Measurements from ENCODE around the gene ROR2.

The ROR2 gene

GRCh38 chr9:91718071-91718470, 232.0 kb downstream of the ROR2 start:
- TF ChIP-seq REST (IDR thresholded peaks at IDR 0.05; ENCODE audit: insufficient read depth in 1 of 2, low read depth in 2 of 2, low read length in 2 of 2) (no peak), TAF1 (IDR thresholded peaks at IDR 0.05; ENCODE audit: borderline replicate concordance, insufficient read depth, low read length) (no peak), FOXP2 (optimal IDR thresholded peaks at IDR 0.05; ENCODE audit: borderline replicate concordance, extremely low read depth, extremely low read length, insufficient read depth) (no peak), SIN3A (IDR thresholded peaks at IDR 0.05; ENCODE audit: borderline replicate concordance, insufficient read depth, low read length) (no peak), POLR2AphosphoS5 (IDR thresholded peaks at IDR 0.05; ENCODE audit: low read depth, low read length) (no peak)

- TF ChIP-seq SIN3A (IDR thresholded peaks at IDR 0.05; ENCODE audit: borderline replicate concordance, insufficient read depth, low read length), result no peak
Measured at GRCh38 chr9:91716815-91717214, 233.2 kb downstream of the ROR2 start.

GRCh38 chr9:91716239-91716638, 233.8 kb downstream of the ROR2 start:
- no peak for TF ChIP-seq REST (IDR thresholded peaks at IDR 0.05; ENCODE audit: insufficient read depth in 1 of 2, low read depth in 2 of 2, low read length in 2 of 2)
- no peak for TF ChIP-seq FOXP2 (optimal IDR thresholded peaks at IDR 0.05; ENCODE audit: borderline replicate concordance, extremely low read depth, extremely low read length, insufficient read depth)
- TF ChIP-seq POLR2AphosphoS5 (IDR thresholded peaks at IDR 0.05; ENCODE audit: low read depth, low read length), result no peak
- TF ChIP-seq TAF1 (IDR thresholded peaks at IDR 0.05; ENCODE audit: borderline replicate concordance, insufficient read depth, low read length), result no peak
- TF ChIP-seq SIN3A (IDR thresholded peaks at IDR 0.05; ENCODE audit: borderline replicate concordance, insufficient read depth, low read length), result no peak

- no peak for TF ChIP-seq POLR2AphosphoS5 (IDR thresholded peaks at IDR 0.05; ENCODE audit: low read depth, low read length)
- TF ChIP-seq SIN3A (IDR thresholded peaks at IDR 0.05; ENCODE audit: borderline replicate concordance, insufficient read depth, low read length), result no peak
- no peak for TF ChIP-seq TAF1 (IDR thresholded peaks at IDR 0.05; ENCODE audit: borderline replicate concordance, insufficient read depth, low read length)
- TF ChIP-seq FOXP2 (optimal IDR thresholded peaks at IDR 0.05; ENCODE audit: borderline replicate concordance, extremely low read depth, extremely low read length, insufficient read depth), result no peak
- TF ChIP-seq REST (IDR thresholded peaks at IDR 0.05; ENCODE audit: insufficient read depth in 1 of 2, low read depth in 2 of 2, low read length in 2 of 2), result no peak
Measured at GRCh38 chr9:91714874-91715615, 235.0 kb downstream of the ROR2 start.

- no peak for TF ChIP-seq FOXP2 (optimal IDR thresholded peaks at IDR 0.05; ENCODE audit: borderline replicate concordance, extremely low read depth, extremely low read length, insufficient read depth)
- TF ChIP-seq POLR2AphosphoS5 (IDR thresholded peaks at IDR 0.05; ENCODE audit: low read depth, low read length), result no peak
- no peak for TF ChIP-seq REST (IDR thresholded peaks at IDR 0.05; ENCODE audit: insufficient read depth in 1 of 2, low read depth in 2 of 2, low read length in 2 of 2)
- no peak for TF ChIP-seq SIN3A (IDR thresholded peaks at IDR 0.05; ENCODE audit: borderline replicate concordance, insufficient read depth, low read length)
- TF ChIP-seq TAF1 (IDR thresholded peaks at IDR 0.05; ENCODE audit: borderline replicate concordance, insufficient read depth, low read length), result no peak
Measured at GRCh38 chr9:91714020-91714806, 235.8 kb downstream of the ROR2 start.
